ENCODE results near the gene SCAND1. TPM values are rescaled to one million over a fixed set of nuclear protein-coding genes. Genes with fewer than 3 reads are reported as not detected.

Gene SCAND1
- total RNA-seq, 1 experiment from 2014 or later: 95.2 TPM

DNA sequence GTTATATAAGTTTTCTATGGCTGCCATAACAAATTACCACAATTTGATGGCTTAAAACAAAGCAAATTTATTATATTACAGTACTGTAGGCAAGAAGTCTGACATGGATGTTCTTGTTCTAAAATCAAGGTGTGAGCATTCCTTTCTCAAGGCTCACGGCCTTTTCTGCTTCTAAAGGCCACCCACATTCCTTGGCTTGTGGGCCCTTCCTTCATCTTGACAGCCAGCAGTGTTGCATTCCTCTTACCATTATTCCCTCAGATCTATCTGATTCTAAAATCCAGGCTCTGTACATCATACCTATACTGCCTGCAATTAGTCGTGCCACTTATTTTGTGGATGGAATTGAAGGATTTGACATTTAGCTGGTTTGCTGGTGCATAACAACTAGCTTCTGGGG, 17.7 kb upstream of the SCAND1 start:
- H3K4me3 ChIP-seq (ENCODE audit: low read depth, low read length, poor library complexity, severe bottlenecking): no peak overlapping the region
- no peak overlapping the region for H3K27ac ChIP-seq (ENCODE audit: low read depth, low read length, poor library complexity, severe bottlenecking)
- CTCF ChIA-PET: no interaction called here
- intact Hi-C loops (cut with micrococcal nuclease; ENCODE audit: unreplicated experiment): no loop called here
- H3K36me3 ChIP-seq (ENCODE audit: insufficient read depth, low read length, poor library complexity, severe bottlenecking): no peaks in the 10 kb centered on the region
- no TSS peak for BruUV-seq (replicated peaks)
- no peak for TF ChIP-seq EZH2 (IDR thresholded peaks at IDR 0.05; ENCODE audit: borderline replicate concordance, low read depth, low read length, poor library complexity, severe bottlenecking)
- TF ChIP-seq, protein P1, sequence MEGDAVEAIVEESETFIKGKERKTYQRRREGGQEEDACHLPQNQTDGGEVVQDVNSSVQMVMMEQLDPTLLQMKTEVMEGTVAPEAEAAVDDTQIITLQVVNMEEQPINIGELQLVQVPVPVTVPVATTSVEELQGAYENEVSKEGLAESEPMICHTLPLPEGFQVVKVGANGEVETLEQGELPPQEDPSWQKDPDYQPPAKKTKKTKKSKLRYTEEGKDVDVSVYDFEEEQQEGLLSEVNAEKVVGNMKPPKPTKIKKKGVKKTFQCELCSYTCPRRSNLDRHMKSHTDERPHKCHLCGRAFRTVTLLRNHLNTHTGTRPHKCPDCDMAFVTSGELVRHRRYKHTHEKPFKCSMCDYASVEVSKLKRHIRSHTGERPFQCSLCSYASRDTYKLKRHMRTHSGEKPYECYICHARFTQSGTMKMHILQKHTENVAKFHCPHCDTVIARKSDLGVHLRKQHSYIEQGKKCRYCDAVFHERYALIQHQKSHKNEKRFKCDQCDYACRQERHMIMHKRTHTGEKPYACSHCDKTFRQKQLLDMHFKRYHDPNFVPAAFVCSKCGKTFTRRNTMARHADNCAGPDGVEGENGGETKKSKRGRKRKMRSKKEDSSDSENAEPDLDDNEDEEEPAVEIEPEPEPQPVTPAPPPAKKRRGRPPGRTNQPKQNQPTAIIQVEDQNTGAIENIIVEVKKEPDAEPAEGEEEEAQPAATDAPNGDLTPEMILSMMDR (conservative IDR thresholded peaks at IDR 0.05; ENCODE audit: low read depth, low read length): no peak
- POLR2A ChIA-PET (ENCODE audit: low non-redundant PET): no interaction called here
- H3K4me1 ChIP-seq (ENCODE audit: insufficient read depth, low read length, poor library complexity, severe bottlenecking): no peaks in the 10 kb centered on the region
- H3K9me3 ChIP-seq (ENCODE audit: low read depth, low read length, poor library complexity, severe bottlenecking): no peaks in the 10 kb centered on the region
- DNase-seq (ENCODE audit: low spot score): no peak
- H3K27me3 ChIP-seq (replicated peaks; ENCODE audit: insufficient read depth, low read depth, low read length, poor library complexity): no peaks in the 10 kb centered on the region

DNA sequence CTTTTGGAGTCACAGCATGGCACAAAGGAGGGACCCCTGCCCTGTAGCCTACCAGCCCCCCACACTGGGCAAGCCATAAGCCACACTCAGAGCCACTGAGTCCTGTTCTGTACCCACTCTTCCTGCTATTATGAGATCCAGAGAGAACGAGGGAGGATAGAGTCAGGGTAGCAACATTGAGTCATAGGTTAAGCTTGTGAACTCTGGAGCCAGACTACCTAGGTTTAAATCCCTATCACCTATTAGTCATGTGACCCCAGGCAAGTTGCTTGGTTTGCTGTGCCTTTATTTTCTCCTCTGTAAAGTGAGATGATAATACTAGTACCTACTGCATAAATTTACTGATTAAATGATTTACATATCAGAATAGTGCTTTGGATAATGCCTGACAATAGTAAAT, 14.6 kb upstream of the SCAND1 start:
- TF ChIP-seq, protein P1 (conservative IDR thresholded peaks at IDR 0.05; ENCODE audit: low read depth, low read length): no peak
- TF ChIP-seq EZH2 (IDR thresholded peaks at IDR 0.05; ENCODE audit: borderline replicate concordance, low read depth, low read length, poor library complexity, severe bottlenecking): no peak
- DNase-seq (ENCODE audit: low spot score): no peak
- ChIA-PET POLR2A (ENCODE audit: low non-redundant PET) (no interaction called here), CTCF (no interaction called here)
- intact Hi-C loops (cut with micrococcal nuclease; ENCODE audit: unreplicated experiment): no loop called here
- no peaks in the 10 kb centered on the region for H3K27me3 ChIP-seq (replicated peaks; ENCODE audit: insufficient read depth, low read depth, low read length, poor library complexity)
- H3K9me3 ChIP-seq (ENCODE audit: low read depth, low read length, poor library complexity, severe bottlenecking): no peaks in the 10 kb centered on the region
- no TSS peak for BruUV-seq (replicated peaks)
- no peak overlapping the region for H3K27ac ChIP-seq (ENCODE audit: low read depth, low read length, poor library complexity, severe bottlenecking)
- H3K36me3 ChIP-seq (ENCODE audit: insufficient read depth, low read length, poor library complexity, severe bottlenecking): no peaks in the 10 kb centered on the region
- H3K4me1 ChIP-seq (ENCODE audit: insufficient read depth, low read length, poor library complexity, severe bottlenecking): no peaks in the 10 kb centered on the region
- H3K4me3 ChIP-seq (ENCODE audit: low read depth, low read length, poor library complexity, severe bottlenecking): no peak overlapping the region

DNA sequence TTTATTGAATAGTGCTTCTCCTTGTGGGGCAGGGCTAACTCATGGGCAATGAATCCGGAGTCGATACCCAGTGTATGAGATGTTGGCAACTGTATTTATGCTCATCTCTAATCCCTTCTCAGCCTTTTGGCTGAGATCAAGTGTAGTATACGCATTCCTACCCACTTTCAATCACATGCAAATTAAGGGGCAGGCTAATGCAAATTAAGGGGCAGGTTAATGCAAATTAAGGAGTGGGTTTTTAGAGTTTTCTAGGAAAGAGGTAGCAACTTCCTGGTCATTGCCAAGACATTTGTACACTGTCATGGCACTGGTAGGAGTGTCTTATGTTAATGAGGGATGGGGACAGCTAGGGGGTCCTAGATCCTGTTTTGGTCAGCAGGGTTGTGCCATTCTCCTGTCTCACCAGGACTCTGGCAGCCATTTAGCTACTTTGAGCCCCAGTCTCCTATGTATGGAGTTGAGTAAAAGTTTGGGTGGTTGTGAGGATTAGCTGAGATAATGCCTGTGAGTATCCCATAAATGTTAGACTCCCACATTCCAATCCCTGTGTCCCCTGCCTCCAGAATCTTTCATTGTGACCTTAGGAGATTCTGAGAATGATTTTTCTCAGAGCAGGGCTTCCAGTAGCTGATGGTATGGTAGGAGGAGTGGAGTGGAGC, 13.8 kb upstream of the SCAND1 start, which contains the start of gene CNBD2:
CNBD2 (plus strand) TSS at position 612 of the 662 bp plus-strand sequence. CDS start 173 bp downstream, outside the sequence.
- H3K27ac ChIP-seq (ENCODE audit: low read depth, low read length, poor library complexity, severe bottlenecking): no peak within 1 kb of the TSS
- intact Hi-C loops (cut with micrococcal nuclease; ENCODE audit: unreplicated experiment): no loop called here
- ChIA-PET CTCF (interaction anchor here (0.6 to 1.0 kb wide), 2 partner anchors 170 to 657 kb away, joined by 5 to 8 read pairs; no protein-coding TSS in a partner anchor), POLR2A (ENCODE audit: low non-redundant PET) (no interaction called here)
- TF ChIP-seq, protein P1 (conservative IDR thresholded peaks at IDR 0.05; ENCODE audit: low read depth, low read length): no peak
- no peak for TF ChIP-seq EZH2 (IDR thresholded peaks at IDR 0.05; ENCODE audit: borderline replicate concordance, low read depth, low read length, poor library complexity, severe bottlenecking)
- no peaks in the 10 kb centered on the region for H3K9me3 ChIP-seq (ENCODE audit: low read depth, low read length, poor library complexity, severe bottlenecking)
- no peak within 1 kb of the TSS for H3K4me3 ChIP-seq (ENCODE audit: low read depth, low read length, poor library complexity, severe bottlenecking)
- no peaks in the 10 kb centered on the region for H3K36me3 ChIP-seq (ENCODE audit: insufficient read depth, low read length, poor library complexity, severe bottlenecking)
- DNase-seq (ENCODE audit: low spot score): no peak
- no peaks in the 10 kb centered on the region for H3K4me1 ChIP-seq (ENCODE audit: insufficient read depth, low read length, poor library complexity, severe bottlenecking)
- BruUV-seq (replicated peaks): no TSS peak
- H3K27me3 ChIP-seq (replicated peaks; ENCODE audit: insufficient read depth, low read depth, low read length, poor library complexity): no peaks in the 10 kb centered on the region

Data from A673 (cell line).